Fibroblast of lung (primary cell): ENCODE results near the gene GPR62. TPM values are rescaled to one million over a fixed set of nuclear protein-coding genes. Genes with fewer than 3 reads are reported as not detected.

Source experiments
- DNase-seq, 2 donors: peaks; one replicate each; pipeline versions ENCODE4 v3.0.0 to v3.0.0-alpha.2; 2010; ENCODE audit warnings: low read depth in 2 of 2
- H2AFZ ChIP-seq: 2 replicates; pipeline ENCODE4 v1.5.1; 2012; ENCODE audit warnings: low read length, control low read depth, inconsistent platforms
- H3K27ac ChIP-seq: 2 replicates; pipeline ENCODE4 v1.5.1; 2011; ENCODE audit warnings: low read length, control low read depth; ENCODE audit not compliant: insufficient read depth
- H3K27me3 ChIP-seq: 2 replicates; pipeline ENCODE4 v1.5.1; 2011; ENCODE audit warnings: mild to moderate bottlenecking, low read length; ENCODE audit not compliant: control insufficient read depth, insufficient read depth
- H3K36me3 ChIP-seq: 2 replicates; pipeline ENCODE4 v1.5.1; 2011; ENCODE audit warnings: low read length; ENCODE audit not compliant: control insufficient read depth, insufficient read depth
- H3K4me1 ChIP-seq: 2 replicates; pipeline ENCODE4 v1.5.1; 2011; ENCODE audit warnings: low read length; ENCODE audit not compliant: control insufficient read depth, insufficient read depth; ENCODE audit errors: extremely low read depth
- H3K4me2 ChIP-seq: 2 replicates; pipeline ENCODE4 v1.5.1; 2011; ENCODE audit warnings: low read length, control low read depth; ENCODE audit not compliant: insufficient read depth; ENCODE audit errors: extremely low read depth
- H3K4me3 ChIP-seq, 4 experiments: fragments of 200-600 bp in 1 of 4; sonication (generic) in 1 of 4; replicated peaks in 1 of 4; 2 replicates each; pipeline ENCODE4 v1.5.1; 2011 to 2016; ENCODE audit warnings: low read length in 4 of 4, low read depth in 3 of 4, mild to moderate bottlenecking in 3 of 4, control low read depth in 2 of 4, inconsistent platforms in 1 of 4, mixed read lengths in 1 of 4; ENCODE audit not compliant: insufficient read depth in 1 of 4; ENCODE audit errors: control extremely low read depth in 1 of 4
- H3K79me2 ChIP-seq: 2 replicates; pipeline ENCODE4 v1.5.1; 2012; ENCODE audit warnings: mild to moderate bottlenecking, low read length, inconsistent platforms; ENCODE audit not compliant: control insufficient read depth, insufficient read depth
- H3K9ac ChIP-seq: 2 replicates; pipeline ENCODE4 v1.5.1; 2011; ENCODE audit warnings: mild to moderate bottlenecking, low read length, control low read depth; ENCODE audit not compliant: insufficient read depth
- H3K9me3 ChIP-seq: 2 replicates; pipeline ENCODE4 v1.5.1; 2012; ENCODE audit warnings: low read depth, low read length; ENCODE audit not compliant: control insufficient read depth, insufficient read depth
- H4K20me1 ChIP-seq: 2 replicates; pipeline ENCODE4 v1.5.1; 2011; ENCODE audit warnings: low read length; ENCODE audit not compliant: control insufficient read depth, insufficient read depth; ENCODE audit errors: extremely low read depth
- EZH2 ChIP-seq: IDR thresholded peaks from 2 replicates; pipeline ENCODE4 v1.5.1; 2012; ENCODE audit warnings: low read length, control low read depth, mild to moderate bottlenecking; ENCODE audit errors: missing control alignments
- polyA plus RNA-seq, 2 donors: library from polyadenylated mRNA; depleted of rRNA in 1 of 2; stranded (reverse) in 1 of 2; unstranded in 1 of 2; fragments of >200 nt; gene quantifications; 2 replicates each; pipeline ENCODE4 v1.2.1, GENCODE V29; 2011 to 2012; ENCODE audit warnings: missing spikeins in 1 of 2
- total RNA-seq: library from RNA; depleted of rRNA; stranded (reverse); fragments of >200 nt; gene quantifications from 2 replicates; pipeline ENCODE4 v1.2.1, GENCODE V29; 2014
- TF ChIP-seq, protein P1 (sequence below), 2 donors: IDR thresholded peaks in 1 of 2; conservative IDR thresholded peaks in 1 of 2; 1 replicate in 1 of 2; 2 replicates in 1 of 2; pipeline ENCODE4 v1.5.1; 2011 to 2012; ENCODE audit warnings: low read length in 2 of 2, control low read depth in 1 of 2, inconsistent platforms in 1 of 2, low read depth in 1 of 2, mild to moderate bottlenecking in 1 of 2

The GPR62 gene
- total and polyA plus RNA-seq, 2 donors (not counting 1 experiment from before 2014, with no cell fraction given): under 0.01 TPM; not detected in 1

- no peak for DNase-seq
- TF ChIP-seq, protein P1, sequence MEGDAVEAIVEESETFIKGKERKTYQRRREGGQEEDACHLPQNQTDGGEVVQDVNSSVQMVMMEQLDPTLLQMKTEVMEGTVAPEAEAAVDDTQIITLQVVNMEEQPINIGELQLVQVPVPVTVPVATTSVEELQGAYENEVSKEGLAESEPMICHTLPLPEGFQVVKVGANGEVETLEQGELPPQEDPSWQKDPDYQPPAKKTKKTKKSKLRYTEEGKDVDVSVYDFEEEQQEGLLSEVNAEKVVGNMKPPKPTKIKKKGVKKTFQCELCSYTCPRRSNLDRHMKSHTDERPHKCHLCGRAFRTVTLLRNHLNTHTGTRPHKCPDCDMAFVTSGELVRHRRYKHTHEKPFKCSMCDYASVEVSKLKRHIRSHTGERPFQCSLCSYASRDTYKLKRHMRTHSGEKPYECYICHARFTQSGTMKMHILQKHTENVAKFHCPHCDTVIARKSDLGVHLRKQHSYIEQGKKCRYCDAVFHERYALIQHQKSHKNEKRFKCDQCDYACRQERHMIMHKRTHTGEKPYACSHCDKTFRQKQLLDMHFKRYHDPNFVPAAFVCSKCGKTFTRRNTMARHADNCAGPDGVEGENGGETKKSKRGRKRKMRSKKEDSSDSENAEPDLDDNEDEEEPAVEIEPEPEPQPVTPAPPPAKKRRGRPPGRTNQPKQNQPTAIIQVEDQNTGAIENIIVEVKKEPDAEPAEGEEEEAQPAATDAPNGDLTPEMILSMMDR (conservative IDR thresholded peaks at IDR 0.05 in 1 of 2, IDR thresholded peaks at IDR 0.05 in 1 of 2; ENCODE audit: low read depth in 1 of 2, low read length in 2 of 2): no peak
- TF ChIP-seq EZH2: no peak
- H3K9ac ChIP-seq: no peak overlapping the region
- no peak overlapping the region for H2AFZ ChIP-seq
- H3K4me2 ChIP-seq: no peak overlapping the region
- peaks cover 3% of the 10 kb centered on the region for H3K4me1 ChIP-seq
- no peak overlapping the region for H3K4me3 ChIP-seq
- H3K27ac ChIP-seq: no peak overlapping the region
- no peaks in the 10 kb centered on the region for H3K9me3 ChIP-seq
- H3K79me2 ChIP-seq: no peaks in the 10 kb centered on the region
- H3K27me3 ChIP-seq: no peaks in the 10 kb centered on the region
- H3K36me3 ChIP-seq: peaks cover 3% of the 10 kb centered on the region
- no peaks in the 10 kb centered on the region for H4K20me1 ChIP-seq
Measured at GRCh38 chr3:51948016-51948580, 7.1 kb upstream of the GPR62 start.

DNA sequence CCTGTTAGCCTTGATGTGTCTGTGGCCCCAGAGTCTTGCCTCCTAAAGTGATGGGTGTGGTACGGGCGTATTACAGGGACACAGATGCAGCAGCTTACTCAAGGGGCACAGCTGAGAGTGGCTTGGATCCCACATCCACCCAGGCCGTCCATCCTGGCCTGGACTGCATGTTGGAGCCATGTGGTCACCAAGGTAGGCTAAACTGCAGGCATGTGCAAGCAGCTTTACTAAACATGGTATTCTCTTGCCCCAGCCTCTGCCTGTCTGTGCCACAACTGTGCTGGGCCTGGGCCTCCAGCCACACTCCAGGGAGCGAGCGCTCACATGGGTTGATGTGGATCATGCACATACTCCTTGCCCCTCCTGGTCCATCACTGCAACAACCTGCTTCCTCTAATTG lies 6.1 kb upstream of the GPR62 start:
- H2AFZ ChIP-seq: no peak overlapping the region
- peaks cover 3% of the 10 kb centered on the region for H3K36me3 ChIP-seq
- no peak overlapping the region for H3K27ac ChIP-seq
- no peak for TF ChIP-seq EZH2
- TF ChIP-seq, protein P1 (conservative IDR thresholded peaks at IDR 0.05 in 1 of 2, IDR thresholded peaks at IDR 0.05 in 1 of 2; ENCODE audit: low read depth in 1 of 2, low read length in 2 of 2): no peak
- H3K27me3 ChIP-seq: no peaks in the 10 kb centered on the region
- no peaks in the 10 kb centered on the region for H3K4me1 ChIP-seq
- H3K4me3 ChIP-seq: no peak overlapping the region
- H3K4me2 ChIP-seq: no peak overlapping the region
- no peak overlapping the region for H3K9ac ChIP-seq
- DNase-seq: no peak
- no peaks in the 10 kb centered on the region for H3K9me3 ChIP-seq
- no peaks in the 10 kb centered on the region for H3K79me2 ChIP-seq
- H4K20me1 ChIP-seq: no peaks in the 10 kb centered on the region

- H3K27me3 ChIP-seq: peaks cover 5% of the 10 kb centered on the region
- TF ChIP-seq, protein P1 (conservative IDR thresholded peaks at IDR 0.05 in 1 of 2, IDR thresholded peaks at IDR 0.05 in 1 of 2; ENCODE audit: low read depth in 1 of 2, low read length in 2 of 2): no peak
- TF ChIP-seq EZH2: no peak
- H3K4me3 ChIP-seq: no peak overlapping the region
- H3K9ac ChIP-seq: no peak overlapping the region
- H4K20me1 ChIP-seq: no peaks in the 10 kb centered on the region
- no peak for DNase-seq
- H3K4me2 ChIP-seq: no peak overlapping the region
- peaks cover 3% of the 10 kb centered on the region for H3K36me3 ChIP-seq
- no peak overlapping the region for H2AFZ ChIP-seq
- no peak overlapping the region for H3K27ac ChIP-seq
- H3K9me3 ChIP-seq: no peaks in the 10 kb centered on the region
- no peaks in the 10 kb centered on the region for H3K79me2 ChIP-seq
- H3K4me1 ChIP-seq: no peaks in the 10 kb centered on the region
Measured at GRCh38 chr3:51950899-51951298, 4.3 kb upstream of the GPR62 start.
